HL-60 (cell line): ENCODE results near the gene ACSL5.
"Not testable (repeated sequence)": the region's sequence is repeated elsewhere in the genome, so short reads cannot be mapped to it uniquely, and the experiment has no call there.

Experiments
- DNase-seq, 2 experiments: peaks; one replicate each; pipeline ENCODE4 v3.0.0-alpha.2; 2010 to 2020; ENCODE audit warnings: low read depth in 1 of 2, low spot score in 1 of 2
- H3K27ac ChIP-seq: fragments of 250-450 bp; sonication (Bioruptor Pico); replicated peaks from 2 replicates; pipeline ENCODE4 v1.5.1; 2020; ENCODE audit warnings: mild to moderate bottlenecking, moderate library complexity
- H3K27me3 ChIP-seq: fragments of 250-450 bp; sonication (Bioruptor Pico); 2 replicates; pipeline ENCODE4 v1.5.1; 2021; ENCODE audit warnings: mild to moderate bottlenecking, moderate library complexity; ENCODE audit not compliant: insufficient read depth, poor library complexity, severe bottlenecking
- H3K4me3 ChIP-seq: replicated peaks from 2 replicates; pipeline ENCODE4 v1.5.1; 2011; ENCODE audit warnings: mild to moderate bottlenecking, control low read depth, low read length; ENCODE audit not compliant: insufficient read depth
- CTCF ChIP-seq: IDR thresholded peaks from one replicate; pipeline ENCODE4 v1.5.1; 2011; ENCODE audit warnings: low read length, control low read depth, inconsistent platforms; ENCODE audit not compliant: insufficient read depth
- GABPA ChIP-seq: IDR thresholded peaks from 2 replicates; pipeline ENCODE4 v1.6.1; 2012; ENCODE audit warnings: low read depth
- POLR2AphosphoS5 ChIP-seq: IDR thresholded peaks from 2 replicates; pipeline ENCODE4 v1.6.1; 2012; ENCODE audit warnings: low read depth
- REST ChIP-seq: IDR thresholded peaks from 2 replicates; pipeline ENCODE4 v1.6.1; 2012; ENCODE audit warnings: low read depth; ENCODE audit not compliant: insufficient replicate concordance
- SPI1 ChIP-seq: IDR thresholded peaks from 2 replicates; pipeline ENCODE4 v1.6.1; 2012; ENCODE audit warnings: low read depth, mild to moderate bottlenecking, borderline replicate concordance

Gene ACSL5

GRCh38 chr10:112402917-112403316, 29.0 kb downstream of the ACSL5 start:
- TF ChIP-seq POLR2AphosphoS5 = no peak
- TF ChIP-seq GABPA = no peak
- no peak for TF ChIP-seq SPI1
- TF ChIP-seq REST = no peak
- no peak for TF ChIP-seq CTCF
- H3K4me3 ChIP-seq = no peak overlapping the region
- no peak for DNase-seq
- no peaks in the 10 kb centered on the region for H3K27me3 ChIP-seq
- H3K27ac ChIP-seq = no peak overlapping the region

- Histone ChIP-seq H3K4me3 (no peak overlapping the region), H3K27me3 (no peaks in the 10 kb centered on the region), H3K27ac (no peak overlapping the region)
- TF ChIP-seq POLR2AphosphoS5 (no peak), CTCF (no peak), SPI1 (no peak), REST (no peak), GABPA (no peak)
- DNase-seq = no peak
Measured at GRCh38 chr10:112404617-112405016, 30.7 kb downstream of the ACSL5 start.

- H3K27me3 ChIP-seq, H3K4me3 ChIP-seq, DNase-seq, H3K27ac ChIP-seq: not testable (repeated sequence)
Measured at GRCh38 chr10:112406806-112407205, 32.9 kb downstream of the ACSL5 start.

- TF ChIP-seq REST (no peak), POLR2AphosphoS5 (no peak), CTCF (no peak), SPI1 (no peak), GABPA (no peak)
- no peak for DNase-seq
- H3K27me3 ChIP-seq = no peaks in the 10 kb centered on the region
- no peak overlapping the region for H3K27ac ChIP-seq
- no peak overlapping the region for H3K4me3 ChIP-seq
Measured at GRCh38 chr10:112407696-112408095, 33.8 kb downstream of the ACSL5 start.
